HG03108 (cell line): ENCODE results near the gene EDEM1.

Source experiments
- ATAC-seq: cut with Tn5 transposase; IDR thresholded peaks from one replicate; pipeline ENCODE4 v1.9.1; 2021; ENCODE audit warnings: moderate library complexity; ENCODE audit not compliant: unreplicated experiment

Gene EDEM1

GRCh38 chr3:5198313-5198677 is 10.8 kb downstream of the EDEM1 start:
- no peak for ATAC-seq

GRCh38 chr3:5198986-5199731 is 11.7 kb downstream of the EDEM1 start:
- ATAC-seq, result no peak

GRCh38 chr3:5201536-5201935 is 14.0 kb downstream of the EDEM1 start:
- ATAC-seq, result no peak

- ATAC-seq, result no peak
Measured at GRCh38 chr3:5202222-5202621, 14.7 kb downstream of the EDEM1 start.

- ATAC-seq, result peak; percentile 97
Measured at GRCh38 chr3:5205165-5205941, 17.8 kb downstream of the EDEM1 start.

GRCh38 chr3:5210926-5211325 is 23.4 kb downstream of the EDEM1 start:
- no peak for ATAC-seq

- no peak for ATAC-seq
Measured at GRCh38 chr3:5212628-5213573, 25.4 kb downstream of the EDEM1 start.

GRCh38 chr3:5213574-5213966 is 26.1 kb downstream of the EDEM1 start:
- no peak for ATAC-seq

- ATAC-seq, result no peak
Measured at GRCh38 chr3:5214352-5214751, 26.8 kb downstream of the EDEM1 start.

GRCh38 chr3:5217824-5218595 is 30.5 kb downstream of the EDEM1 start:
- ATAC-seq, result no peak

- no peak for ATAC-seq
Measured at GRCh38 chr3:5218815-5219214, 31.3 kb downstream of the EDEM1 start.

- no peak for ATAC-seq
Measured at GRCh38 chr3:5219216-5219615, 31.7 kb downstream of the EDEM1 start.

- ATAC-seq, result no peak
Measured at GRCh38 chr3:5220193-5220592, 32.7 kb downstream of the EDEM1 start.

GRCh38 chr3:5220667-5221431 is 33.3 kb downstream of the EDEM1 start:
- ATAC-seq, result no peak

GRCh38 chr3:5221701-5222100 is 34.2 kb downstream of the EDEM1 start:
- ATAC-seq, result no peak

- ATAC-seq, result no peak
Measured at GRCh38 chr3:5222283-5223005, 34.9 kb downstream of the EDEM1 start.

- no peak for ATAC-seq
Measured at GRCh38 chr3:5226783-5227182, 39.3 kb downstream of the EDEM1 start.

- no peak for ATAC-seq
Measured at GRCh38 chr3:5227812-5228211, 40.3 kb downstream of the EDEM1 start.

GRCh38 chr3:5229414-5229813 is 41.9 kb downstream of the EDEM1 start:
- no peak for ATAC-seq
